HEK293 (cell line): Measurements from ENCODE around the gene ITPR2.

Source experiments
- CTCF ChIP-seq: fragments of 450-650 bp; formaldehyde crosslinking; IDR thresholded peaks from 2 replicates; pipeline ENCODE4 v1.5.1; 2016; ENCODE audit warnings: missing biosample characterization, missing genetic modification characterization
- GLIS1 ChIP-seq: fragments of 450-650 bp; formaldehyde crosslinking; IDR thresholded peaks from 2 replicates; pipeline ENCODE4 v1.5.1; 2016; ENCODE audit warnings: missing biosample characterization, missing genetic modification characterization
- HIC1 ChIP-seq: fragments of 450-650 bp; formaldehyde crosslinking; IDR thresholded peaks from 2 replicates; pipeline ENCODE4 v1.5.1; 2016; ENCODE audit warnings: missing biosample characterization, missing genetic modification characterization
- SCRT2 ChIP-seq: fragments of 450-650 bp; formaldehyde crosslinking; IDR thresholded peaks from 2 replicates; pipeline ENCODE4 v1.5.1; 2016; ENCODE audit warnings: missing biosample characterization, missing genetic modification characterization
- ZNF202 ChIP-seq: fragments of 450-650 bp; formaldehyde crosslinking; IDR thresholded peaks from 2 replicates; pipeline ENCODE4 v1.5.1; 2016; ENCODE audit warnings: missing biosample characterization, missing genetic modification characterization, borderline replicate concordance
- ZNF335 ChIP-seq: fragments of 450-650 bp; formaldehyde crosslinking; conservative IDR thresholded peaks from 2 replicates; pipeline ENCODE4 v1.5.1; 2016; ENCODE audit warnings: missing biosample characterization, missing genetic modification characterization
- ZNF623 ChIP-seq: fragments of 450-650 bp; formaldehyde crosslinking; IDR thresholded peaks from 2 replicates; pipeline ENCODE4 v1.5.1; 2016; ENCODE audit warnings: missing biosample characterization, missing genetic modification characterization
- ZNF677 ChIP-seq: fragments of 450-650 bp; IDR thresholded peaks from 2 replicates; pipeline ENCODE4 v1.5.0; 2018; ENCODE audit warnings: missing biosample characterization, mild to moderate bottlenecking, missing genetic modification characterization, moderate library complexity
- ZNF776 ChIP-seq: fragments of 450-650 bp; formaldehyde crosslinking; IDR thresholded peaks from 2 replicates; pipeline ENCODE4 v1.5.0; 2017; ENCODE audit warnings: missing biosample characterization, missing genetic modification characterization, borderline replicate concordance

- TF ChIP-seq CTCF, result no peak
- no peak for TF ChIP-seq ZNF202
- TF ChIP-seq SCRT2 (tag by site-specific recombination), result no peak
- TF ChIP-seq GLIS1 (tag by site-specific recombination), result no peak
- TF ChIP-seq HIC1 (tag by site-specific recombination), result no peak
- TF ChIP-seq ZNF677, result no peak
- no peak for TF ChIP-seq ZNF776
- no peak for TF ChIP-seq ZNF335 (tag by site-specific recombination)
- TF ChIP-seq ZNF623 (tag by site-specific recombination), result no peak
These were observed 407.3 kb downstream of the ITPR2 start for GRCh38 chr12:26425587-26426260.
